GM18868 (cell line): ENCODE measurements around the gene CYP24A1.

ENCODE experiments used
- ATAC-seq: cut with Tn5 transposase; IDR thresholded peaks from one replicate; pipeline ENCODE4 v1.9.1; 2021; ENCODE audit warnings: mild to moderate bottlenecking, moderate library complexity; ENCODE audit not compliant: unreplicated experiment

CYP24A1 gene

GRCh38 chr20:54204063-54204462 is 30.3 kb upstream of the CYP24A1 start:
- ATAC-seq: no peak

GRCh38 chr20:54203281-54203680 is 29.5 kb upstream of the CYP24A1 start:
- ATAC-seq: no peak

GRCh38 chr20:54201268-54201846 is 27.6 kb upstream of the CYP24A1 start:
- no peak for ATAC-seq

- no peak for ATAC-seq
Observed at GRCh38 chr20:54200487-54201267, 26.9 kb upstream of the CYP24A1 start.

- peak; percentile 47 for ATAC-seq
Observed at GRCh38 chr20:54199721-54200176, 26.0 kb upstream of the CYP24A1 start.

- ATAC-seq: no peak
Observed at GRCh38 chr20:54199283-54199682, 25.5 kb upstream of the CYP24A1 start.

- ATAC-seq: no peak
Observed at GRCh38 chr20:54197621-54198604, 24.1 kb upstream of the CYP24A1 start.

GRCh38 chr20:54195483-54196472 is 22.0 kb upstream of the CYP24A1 start:
- ATAC-seq: peak; percentile 63

GRCh38 chr20:54194724-54195438 is 21.1 kb upstream of the CYP24A1 start:
- no peak for ATAC-seq

GRCh38 chr20:54193817-54194216 is 20.0 kb upstream of the CYP24A1 start:
- no peak for ATAC-seq

- ATAC-seq: no peak
Observed at GRCh38 chr20:54190217-54190616, 16.4 kb upstream of the CYP24A1 start.

- no peak for ATAC-seq
Observed at GRCh38 chr20:54189630-54190029, 15.8 kb upstream of the CYP24A1 start.

- ATAC-seq: no peak
Observed at GRCh38 chr20:54188132-54188849, 14.5 kb upstream of the CYP24A1 start.

GRCh38 chr20:54184904-54185626 is 11.3 kb upstream of the CYP24A1 start:
- no peak for ATAC-seq

- no peak for ATAC-seq
Observed at GRCh38 chr20:54184071-54184470, 10.3 kb upstream of the CYP24A1 start.

- no peak for ATAC-seq
Observed at GRCh38 chr20:54180931-54181330, 7.1 kb upstream of the CYP24A1 start.

GRCh38 chr20:54179946-54180345 is 6.2 kb upstream of the CYP24A1 start:
- no peak for ATAC-seq

GRCh38 chr20:54178256-54178655 is 4.5 kb upstream of the CYP24A1 start:
- no peak for ATAC-seq
